ENCODE data around the gene EPB41L4A.

The EPB41L4A gene

GRCh38 chr5:112192072-112192471, 227.0 kb downstream of the EPB41L4A start:
- Histone ChIP-seq H3K9me3 (ENCODE audit: low read length) (no peaks in the 10 kb centered on the region), H2AFZ (ENCODE audit: low read depth, low read length) (no peak overlapping the region), H3K4me1 (ENCODE audit: insufficient read depth, low read length) (no peaks in the 10 kb centered on the region), H3K36me3 (ENCODE audit: insufficient read depth, low read length) (peaks cover 19% of the 10 kb centered on the region), H3K27me3 (ENCODE audit: insufficient read depth, low read length) (no peaks in the 10 kb centered on the region), H3K4me3 (ENCODE audit: low read length) (no peak overlapping the region)

GRCh38 chr5:112189391-112189790, 229.7 kb downstream of the EPB41L4A start:
- Histone ChIP-seq H3K4me3 (ENCODE audit: low read length) (no peak overlapping the region), H2AFZ (ENCODE audit: low read depth, low read length) (no peak overlapping the region), H3K9me3 (ENCODE audit: low read length) (no peaks in the 10 kb centered on the region), H3K27me3 (ENCODE audit: insufficient read depth, low read length) (no peaks in the 10 kb centered on the region), H3K36me3 (ENCODE audit: insufficient read depth, low read length) (peaks cover 8% of the 10 kb centered on the region), H3K4me1 (ENCODE audit: insufficient read depth, low read length) (peaks cover 2% of the 10 kb centered on the region)

- no peaks in the 10 kb centered on the region for H3K27me3 ChIP-seq (ENCODE audit: insufficient read depth, low read length)
- H3K9me3 ChIP-seq (ENCODE audit: low read length), result no peaks in the 10 kb centered on the region
- H3K4me3 ChIP-seq (ENCODE audit: low read length), result no peak overlapping the region
- H3K4me1 ChIP-seq (ENCODE audit: insufficient read depth, low read length), result peaks cover 17% of the 10 kb centered on the region
- peaks cover 5% of the 10 kb centered on the region for H3K36me3 ChIP-seq (ENCODE audit: insufficient read depth, low read length)
- no peak overlapping the region for H2AFZ ChIP-seq (ENCODE audit: low read depth, low read length)
These were observed 232.6 kb downstream of the EPB41L4A start for GRCh38 chr5:112186401-112186990.

- no peak overlapping the region for H2AFZ ChIP-seq (ENCODE audit: low read depth, low read length)
- no peaks in the 10 kb centered on the region for H3K27me3 ChIP-seq (ENCODE audit: insufficient read depth, low read length)
- peaks cover 17% of the 10 kb centered on the region for H3K4me1 ChIP-seq (ENCODE audit: insufficient read depth, low read length)
- peaks cover 8% of the 10 kb centered on the region for H3K36me3 ChIP-seq (ENCODE audit: insufficient read depth, low read length)
- no peaks in the 10 kb centered on the region for H3K9me3 ChIP-seq (ENCODE audit: low read length)
- no peak overlapping the region for H3K4me3 ChIP-seq (ENCODE audit: low read length)
These were observed 235.2 kb downstream of the EPB41L4A start for GRCh38 chr5:112183874-112184273.

- H3K4me3 ChIP-seq (ENCODE audit: low read length), result no peak overlapping the region
- H3K9me3 ChIP-seq (ENCODE audit: low read length), result no peaks in the 10 kb centered on the region
- H3K36me3 ChIP-seq (ENCODE audit: insufficient read depth, low read length), result peaks cover 8% of the 10 kb centered on the region
- peaks cover 17% of the 10 kb centered on the region for H3K4me1 ChIP-seq (ENCODE audit: insufficient read depth, low read length)
- H3K27me3 ChIP-seq (ENCODE audit: insufficient read depth, low read length), result no peaks in the 10 kb centered on the region
- no peak overlapping the region for H2AFZ ChIP-seq (ENCODE audit: low read depth, low read length)
These were observed 235.9 kb downstream of the EPB41L4A start for GRCh38 chr5:112183103-112183711.

- Histone ChIP-seq H3K27me3 (ENCODE audit: insufficient read depth, low read length) (no peaks in the 10 kb centered on the region), H3K36me3 (ENCODE audit: insufficient read depth, low read length) (peaks cover 8% of the 10 kb centered on the region), H3K9me3 (ENCODE audit: low read length) (no peaks in the 10 kb centered on the region), H3K4me3 (ENCODE audit: low read length) (no peak overlapping the region), H3K4me1 (ENCODE audit: insufficient read depth, low read length) (peaks cover 15% of the 10 kb centered on the region), H2AFZ (ENCODE audit: low read depth, low read length) (no peak overlapping the region)
These were observed 239.8 kb downstream of the EPB41L4A start for GRCh38 chr5:112179290-112179689.

- no peaks in the 10 kb centered on the region for H3K27me3 ChIP-seq (ENCODE audit: insufficient read depth, low read length)
- H3K4me3 ChIP-seq (ENCODE audit: low read length), result no peak overlapping the region
- H3K9me3 ChIP-seq (ENCODE audit: low read length), result no peaks in the 10 kb centered on the region
- no peaks in the 10 kb centered on the region for H3K4me1 ChIP-seq (ENCODE audit: insufficient read depth, low read length)
- peaks cover 6% of the 10 kb centered on the region for H3K36me3 ChIP-seq (ENCODE audit: insufficient read depth, low read length)
- no peak overlapping the region for H2AFZ ChIP-seq (ENCODE audit: low read depth, low read length)
These were observed 244.0 kb downstream of the EPB41L4A start for GRCh38 chr5:112174959-112175594.

GRCh38 chr5:112165897-112166737, 253.0 kb downstream of the EPB41L4A start:
- no peaks in the 10 kb centered on the region for H3K27me3 ChIP-seq (ENCODE audit: insufficient read depth, low read length)
- H3K4me3 ChIP-seq (ENCODE audit: low read length), result no peak overlapping the region
- peaks cover 13% of the 10 kb centered on the region for H3K4me1 ChIP-seq (ENCODE audit: insufficient read depth, low read length)
- H2AFZ ChIP-seq (ENCODE audit: low read depth, low read length), result no peak overlapping the region
- H3K36me3 ChIP-seq (ENCODE audit: insufficient read depth, low read length), result peaks cover 81% of the 10 kb centered on the region
- no peaks in the 10 kb centered on the region for H3K9me3 ChIP-seq (ENCODE audit: low read length)

GRCh38 chr5:112165399-112165798, 253.7 kb downstream of the EPB41L4A start:
- Histone ChIP-seq H3K4me1 (ENCODE audit: insufficient read depth, low read length) (peaks cover 13% of the 10 kb centered on the region), H3K4me3 (ENCODE audit: low read length) (no peak overlapping the region), H2AFZ (ENCODE audit: low read depth, low read length) (no peak overlapping the region), H3K36me3 (ENCODE audit: insufficient read depth, low read length) (peaks cover 78% of the 10 kb centered on the region), H3K9me3 (ENCODE audit: low read length) (no peaks in the 10 kb centered on the region), H3K27me3 (ENCODE audit: insufficient read depth, low read length) (no peaks in the 10 kb centered on the region)

GRCh38 chr5:112163435-112163834, 255.6 kb downstream of the EPB41L4A start:
- Histone ChIP-seq H2AFZ (ENCODE audit: low read depth, low read length) (no peak overlapping the region), H3K27me3 (ENCODE audit: insufficient read depth, low read length) (no peaks in the 10 kb centered on the region), H3K9me3 (ENCODE audit: low read length) (no peaks in the 10 kb centered on the region), H3K4me1 (ENCODE audit: insufficient read depth, low read length) (peaks cover 13% of the 10 kb centered on the region), H3K36me3 (ENCODE audit: insufficient read depth, low read length) (peaks cover 59% of the 10 kb centered on the region), H3K4me3 (ENCODE audit: low read length) (no peak overlapping the region)

GRCh38 chr5:112161392-112161748, 257.7 kb downstream of the EPB41L4A start:
- H2AFZ ChIP-seq (ENCODE audit: low read depth, low read length), result no peak overlapping the region
- H3K27me3 ChIP-seq (ENCODE audit: insufficient read depth, low read length), result no peaks in the 10 kb centered on the region
- H3K36me3 ChIP-seq (ENCODE audit: insufficient read depth, low read length), result peaks cover 44% of the 10 kb centered on the region
- H3K4me3 ChIP-seq (ENCODE audit: low read length), result peak overlapping the region; percentile 81
- no peaks in the 10 kb centered on the region for H3K9me3 ChIP-seq (ENCODE audit: low read length)
- peaks cover 14% of the 10 kb centered on the region for H3K4me1 ChIP-seq (ENCODE audit: insufficient read depth, low read length)

GRCh38 chr5:112160652-112161391, 258.3 kb downstream of the EPB41L4A start:
- Histone ChIP-seq H3K27me3 (ENCODE audit: insufficient read depth, low read length) (no peaks in the 10 kb centered on the region), H3K4me1 (ENCODE audit: insufficient read depth, low read length) (peaks cover 18% of the 10 kb centered on the region), H2AFZ (ENCODE audit: low read depth, low read length) (peak overlapping the region; percentile 4), H3K9me3 (ENCODE audit: low read length) (no peaks in the 10 kb centered on the region), H3K36me3 (ENCODE audit: insufficient read depth, low read length) (peaks cover 38% of the 10 kb centered on the region), H3K4me3 (ENCODE audit: low read length) (peak overlapping the region; percentile 81)
